GM18498 (cell line): ENCODE results near the gene MAN2A1.
"Not testable (repeated sequence)": the region's sequence is repeated elsewhere in the genome, so short reads cannot be mapped to it uniquely, and the experiment has no call there.

ENCODE experiments used
- ATAC-seq: cut with Tn5 transposase; IDR thresholded peaks from one replicate; pipeline ENCODE4 v1.9.1; 2021; ENCODE audit warnings: mild to moderate bottlenecking, moderate library complexity; ENCODE audit not compliant: unreplicated experiment

MAN2A1 gene

GRCh38 chr5:109857405-109858031 is 167.8 kb downstream of the MAN2A1 start:
- ATAC-seq: no peak

DNA sequence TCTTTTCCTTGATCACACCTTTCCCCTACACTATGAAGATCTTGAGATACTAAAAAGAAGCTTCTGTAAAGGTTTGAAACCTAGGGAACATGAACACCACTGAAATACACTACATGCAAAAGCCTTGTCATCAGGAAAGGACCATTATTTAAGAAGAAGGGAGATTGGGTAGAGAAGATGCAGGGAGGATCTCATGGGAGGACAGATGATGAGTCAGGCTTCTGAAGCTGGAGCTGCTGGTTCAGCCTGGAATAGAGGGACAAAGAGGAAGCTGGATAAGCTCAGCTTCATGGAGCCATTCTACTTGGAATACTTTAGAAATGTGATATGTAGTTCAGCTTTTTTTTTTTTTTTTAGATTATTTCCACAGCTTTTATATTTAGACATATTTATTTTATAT is 169.8 kb downstream of the MAN2A1 start:
- no peak for ATAC-seq

GRCh38 chr5:109862301-109862700 is 172.6 kb downstream of the MAN2A1 start:
- ATAC-seq: no peak

DNA sequence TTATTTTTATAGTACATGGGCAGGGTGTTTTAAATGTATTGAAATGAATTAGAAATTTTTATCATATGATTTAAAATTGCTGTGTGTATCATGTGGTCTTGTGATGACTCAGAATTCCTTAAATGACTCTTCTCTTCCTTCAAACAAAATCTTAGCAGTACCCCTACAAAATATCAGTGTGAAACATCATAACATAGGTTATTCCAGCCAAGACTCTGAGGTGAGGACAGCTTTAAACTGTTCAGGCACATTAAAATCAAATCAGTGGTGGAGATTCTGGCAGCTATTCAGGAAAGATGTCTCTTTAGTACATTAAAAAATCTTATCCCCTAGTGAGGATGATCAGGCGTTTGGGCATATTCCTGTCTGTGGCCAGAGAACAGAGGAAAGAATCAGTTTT is 174.0 kb downstream of the MAN2A1 start:
- no peak for ATAC-seq

GRCh38 chr5:109865637-109866036 is 175.9 kb downstream of the MAN2A1 start:
- no peak for ATAC-seq

DNA sequence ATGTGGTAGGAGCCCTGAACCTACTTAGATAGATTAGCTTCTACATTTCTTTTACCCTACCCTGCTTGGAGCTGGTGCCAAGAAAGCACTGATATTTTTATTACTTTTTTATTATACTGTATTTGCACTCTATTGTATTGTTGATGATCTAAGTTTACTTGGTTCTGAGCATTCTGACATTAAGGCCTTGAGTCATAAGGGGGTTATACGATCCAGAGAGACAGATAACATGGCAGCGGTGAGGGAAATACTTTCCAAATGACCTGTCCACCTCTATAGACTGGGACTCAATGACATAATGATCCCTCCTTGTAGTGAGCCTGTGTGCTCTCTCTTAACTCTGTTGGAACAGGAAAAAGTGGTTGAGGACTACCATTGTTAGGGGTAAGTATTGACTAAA is 176.3 kb downstream of the MAN2A1 start:
- no peak for ATAC-seq

DNA sequence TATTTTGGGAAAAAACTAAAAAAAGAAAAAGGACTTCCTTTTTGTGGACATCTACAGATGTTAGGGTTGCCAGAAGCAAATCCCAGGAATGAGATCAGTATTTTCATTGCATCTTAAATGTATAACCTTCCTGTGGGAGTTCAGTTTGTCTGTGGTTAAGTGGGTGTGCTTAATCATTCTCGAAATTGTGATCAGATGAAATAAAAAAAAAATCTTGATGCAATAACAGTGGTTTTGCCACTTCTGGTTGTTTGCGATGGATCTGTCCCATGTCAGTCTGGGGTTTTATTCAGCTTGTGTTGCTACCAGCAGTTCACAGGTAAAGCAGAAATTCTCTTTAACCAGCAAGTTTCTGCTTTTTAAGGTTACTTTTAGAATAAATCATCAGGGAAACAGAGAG is 179.0 kb downstream of the MAN2A1 start:
- ATAC-seq: no peak

GRCh38 chr5:109873687-109874086 is 184.0 kb downstream of the MAN2A1 start:
- ATAC-seq: no peak

DNA sequence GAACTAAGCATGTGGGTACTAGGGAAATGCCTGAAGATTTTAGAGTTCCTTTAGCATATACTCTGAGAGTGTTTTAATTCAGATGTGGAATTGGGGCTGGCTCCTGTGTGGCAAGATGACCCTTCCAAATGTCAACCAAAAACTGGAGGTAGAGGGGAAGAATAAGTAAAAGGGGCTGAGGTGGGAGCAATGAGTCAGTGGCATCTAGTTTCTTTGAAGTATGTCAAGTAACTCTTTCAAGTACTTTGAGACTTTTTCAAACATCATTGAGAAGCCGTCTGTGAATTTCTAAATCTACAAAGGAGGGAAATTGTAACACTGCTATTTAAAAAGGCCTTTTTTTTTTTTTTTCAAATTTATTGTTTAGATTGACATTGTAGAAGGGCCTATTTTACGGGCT is 184.4 kb downstream of the MAN2A1 start:
- no peak for ATAC-seq

GRCh38 chr5:109876030-109876725 is 186.5 kb downstream of the MAN2A1 start:
- ATAC-seq: no peak

- no peak for ATAC-seq
Measured at GRCh38 chr5:109876941-109877669, 187.4 kb downstream of the MAN2A1 start.

DNA sequence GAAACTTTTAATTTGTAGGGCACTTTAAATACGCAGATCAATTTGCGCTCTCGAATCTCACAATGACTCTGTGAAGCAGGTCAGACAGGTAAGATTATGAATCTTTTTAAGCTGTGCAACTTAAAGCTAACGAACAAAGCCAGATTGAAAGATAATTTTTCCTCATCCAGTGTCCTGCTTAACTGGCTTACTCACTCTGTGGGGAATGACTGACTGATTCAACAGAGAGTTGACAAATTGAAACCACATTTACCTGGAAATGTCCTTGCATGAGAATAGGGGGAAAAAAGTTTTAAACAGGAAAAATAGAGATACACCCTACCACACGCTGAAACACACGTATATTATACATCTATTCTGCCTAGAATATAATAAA is 187.9 kb downstream of the MAN2A1 start:
- no peak for ATAC-seq

DNA sequence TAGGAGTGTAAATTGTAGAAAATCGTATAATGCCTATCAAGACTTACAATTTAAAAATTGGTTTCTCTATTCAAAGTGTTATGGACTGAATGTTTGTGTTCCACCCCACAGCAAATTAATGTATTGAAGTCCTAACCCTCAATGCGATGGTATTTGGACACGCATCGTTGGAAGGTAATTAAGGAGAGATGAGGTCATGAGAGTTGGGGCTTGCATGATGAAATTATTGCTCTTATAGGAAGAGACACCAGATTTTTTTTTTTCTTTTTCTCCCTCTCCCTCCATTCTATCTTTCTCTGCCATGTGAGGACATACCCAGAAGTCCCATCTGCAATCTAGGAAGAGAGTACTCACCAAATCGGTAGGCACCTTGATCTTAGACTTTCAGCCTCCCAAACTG is 189.2 kb downstream of the MAN2A1 start:
- no peak for ATAC-seq

DNA sequence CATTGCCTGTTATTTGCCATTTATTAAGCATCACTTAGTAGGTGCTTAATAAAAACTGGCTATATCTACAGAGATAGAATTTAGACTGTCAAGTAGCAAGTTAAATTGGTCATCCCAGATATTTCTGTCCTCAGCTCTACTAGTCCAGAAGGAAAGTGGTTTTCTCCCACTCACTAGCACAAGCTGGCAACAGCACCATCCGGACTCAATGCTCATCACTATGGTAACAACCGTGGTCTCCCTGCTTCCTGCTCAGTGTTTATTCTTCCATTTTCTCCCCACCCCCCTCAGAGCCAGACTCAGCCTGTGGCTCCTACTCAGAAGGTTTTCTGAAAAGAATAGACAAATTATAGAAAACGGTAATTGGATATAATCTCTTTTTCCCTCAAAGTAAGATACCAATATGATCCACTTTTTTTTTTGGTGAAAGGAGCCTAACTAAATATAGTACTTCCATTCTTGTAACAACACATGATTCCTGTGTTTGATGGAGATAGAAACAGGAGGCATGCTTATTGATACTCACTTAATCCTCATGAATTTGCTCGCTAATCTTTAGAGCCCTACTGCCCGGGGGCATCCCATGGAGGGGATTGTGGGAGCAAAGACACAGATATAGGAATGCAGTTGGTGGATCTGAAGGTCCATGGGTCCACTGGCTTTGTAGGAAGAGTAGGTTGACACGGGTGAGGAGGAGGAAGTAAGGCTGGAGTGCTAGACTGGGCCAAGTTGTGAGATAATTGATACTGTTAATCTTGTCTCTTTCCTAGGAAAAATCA is 191.4 kb downstream of the MAN2A1 start:
- ATAC-seq: no peak

DNA sequence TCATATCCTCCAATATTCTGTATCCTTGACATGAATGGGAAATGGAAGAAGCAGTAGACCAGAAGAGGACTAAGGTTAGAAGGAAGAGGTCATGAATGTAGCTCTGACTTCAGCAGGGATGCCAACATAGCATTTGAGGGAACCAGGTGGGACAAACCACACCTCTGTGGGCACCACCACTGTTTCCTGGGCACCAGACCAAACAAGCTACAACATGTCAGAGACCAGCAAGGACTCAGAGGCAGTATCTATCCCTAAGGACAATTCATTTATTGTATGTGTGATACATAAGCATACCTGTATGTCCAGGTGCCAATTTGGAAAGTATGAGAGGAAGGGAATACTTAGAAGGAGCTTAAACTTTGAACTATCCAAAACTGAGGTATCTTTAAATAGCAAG is 192.8 kb downstream of the MAN2A1 start:
- no peak for ATAC-seq

DNA sequence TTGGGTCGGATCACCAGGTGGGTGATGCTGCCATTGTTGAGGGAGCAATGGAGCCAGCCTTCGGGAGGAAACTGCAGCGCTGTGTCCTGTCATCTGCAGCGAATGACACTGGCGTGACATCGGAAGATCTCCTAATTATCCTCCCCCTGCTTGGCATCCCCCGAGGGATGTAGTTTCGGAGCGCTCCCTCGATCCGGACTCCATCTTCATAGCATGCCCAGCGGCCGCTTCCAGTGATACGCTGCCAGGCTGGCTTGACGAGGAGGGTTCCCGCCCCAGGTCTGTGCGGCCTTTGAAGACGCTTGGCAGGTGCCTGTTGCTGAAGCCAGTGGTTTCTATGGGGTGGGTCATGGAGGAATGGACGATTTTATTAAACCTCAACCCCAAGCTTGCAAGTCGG is 194.9 kb downstream of the MAN2A1 start:
- no peak for ATAC-seq

GRCh38 chr5:109885205-109885604 is 195.5 kb downstream of the MAN2A1 start:
- no peak for ATAC-seq

DNA sequence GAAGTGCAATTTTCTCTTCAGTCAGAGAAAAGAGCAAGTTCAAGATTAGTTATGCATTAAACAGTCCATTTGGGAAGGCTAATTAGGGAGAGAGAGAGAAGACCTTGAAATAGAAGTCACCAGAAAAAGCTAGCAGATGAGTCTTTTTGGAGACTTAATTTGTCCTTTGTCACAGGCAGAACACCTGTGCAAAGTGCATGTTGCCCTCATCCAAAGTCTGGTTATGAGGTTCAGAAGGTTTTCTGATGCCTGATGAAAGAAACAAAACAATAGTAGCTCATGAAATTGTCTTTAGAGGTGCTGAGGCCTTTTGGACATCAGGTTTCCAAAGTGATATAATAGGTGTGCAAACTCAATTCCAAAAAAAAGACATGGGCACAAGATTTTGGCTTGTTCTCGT is 199.3 kb downstream of the MAN2A1 start:
- no peak for ATAC-seq

- not testable (repeated sequence) for ATAC-seq
Measured at GRCh38 chr5:109893271-109893670, 203.5 kb downstream of the MAN2A1 start.

GRCh38 chr5:109898269-109899162 is 208.8 kb downstream of the MAN2A1 start:
- ATAC-seq: no peak

DNA sequence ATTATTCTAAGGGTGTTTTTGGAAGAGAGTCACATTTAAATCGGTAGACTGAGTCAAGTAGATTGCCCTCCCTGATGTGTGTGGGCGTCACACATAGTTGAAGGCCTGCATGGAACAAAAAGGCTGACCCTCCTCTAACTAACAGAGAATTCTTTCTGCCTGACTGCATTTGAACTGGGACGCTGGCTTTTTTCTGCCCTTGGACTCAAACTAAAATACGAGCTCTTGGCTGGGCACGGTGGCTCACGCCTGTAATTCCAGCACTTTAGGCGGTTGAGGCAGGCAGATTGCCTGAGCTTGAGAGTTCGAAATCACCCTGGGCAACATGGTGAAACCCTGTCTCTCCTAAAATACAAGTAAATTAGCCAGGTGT is 209.4 kb downstream of the MAN2A1 start:
- ATAC-seq: no peak
